Activated naive CD4-positive, alpha-beta T cell (primary cell): ENCODE results near the gene OR6N1.

Source experiments
- DNase-seq, 4 experiments: peaks; one replicate each; lab custom pipeline; 2025; lab: John Stamatoyannopoulos, UW

The OR6N1 gene

GRCh38 chr1:158735848-158736247 lies 36.1 kb downstream of the OR6N1 start:
- no peak for DNase-seq

DNA sequence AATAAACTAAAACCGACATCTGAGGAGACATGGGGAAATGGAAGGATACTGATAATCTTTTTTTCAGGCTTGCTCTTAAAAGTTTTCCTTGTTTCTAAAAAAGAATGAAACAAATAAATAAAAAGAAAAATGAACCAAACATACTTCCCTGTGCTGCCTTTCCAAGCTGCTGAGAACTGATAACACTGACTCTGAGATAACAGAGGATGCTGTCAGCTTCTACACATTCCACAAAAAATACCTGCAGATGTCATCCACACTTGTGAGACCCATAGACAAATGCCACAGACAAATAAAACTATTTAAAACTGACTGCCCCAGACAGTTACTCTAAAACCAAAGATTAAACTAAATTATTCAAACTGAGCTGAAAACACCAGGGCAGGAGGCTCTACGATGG lies 39.5 kb downstream of the OR6N1 start:
- no peak for DNase-seq

DNA sequence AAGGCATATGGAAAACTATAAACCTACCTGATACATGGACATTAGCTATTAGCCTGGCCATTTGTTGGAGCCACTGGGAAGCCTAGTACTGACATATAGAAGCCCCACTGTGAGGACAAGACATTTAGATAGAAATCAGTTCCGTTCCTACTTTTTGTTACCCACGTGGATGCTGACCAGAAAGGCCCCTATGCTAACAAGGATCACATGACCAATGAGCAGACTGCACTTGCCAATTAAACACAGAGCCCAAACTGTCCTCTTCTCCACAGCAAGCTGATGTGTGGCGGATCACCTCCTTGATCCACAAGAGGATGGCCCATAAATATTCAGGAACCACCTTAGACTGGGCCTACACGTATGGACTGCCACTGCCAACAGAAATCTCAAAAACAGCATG lies 40.3 kb downstream of the OR6N1 start:
- DNase-seq = no peak

DNA sequence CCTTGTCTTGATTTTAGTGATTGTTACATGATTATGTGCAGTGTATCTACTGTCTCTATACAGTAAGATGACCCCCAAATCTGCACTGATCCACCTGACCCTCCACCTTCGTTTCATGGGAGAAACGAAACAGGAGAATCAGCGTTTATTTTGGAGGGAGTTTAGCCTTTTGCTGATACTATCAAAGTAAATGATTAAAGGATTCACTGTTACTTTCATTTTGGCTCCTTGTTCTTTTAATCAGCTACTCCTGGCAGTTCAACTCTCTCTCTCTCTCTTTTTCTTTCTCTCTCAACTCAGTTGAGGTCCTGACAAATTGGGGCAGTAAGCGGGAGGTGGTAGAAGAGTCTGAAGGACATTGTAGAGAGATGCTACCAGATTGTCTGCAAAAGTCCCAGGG lies 41.5 kb downstream of the OR6N1 start:
- DNase-seq = no peak

- no peak for DNase-seq
Observed at GRCh38 chr1:158728510-158729225, 43.3 kb downstream of the OR6N1 start.

DNA sequence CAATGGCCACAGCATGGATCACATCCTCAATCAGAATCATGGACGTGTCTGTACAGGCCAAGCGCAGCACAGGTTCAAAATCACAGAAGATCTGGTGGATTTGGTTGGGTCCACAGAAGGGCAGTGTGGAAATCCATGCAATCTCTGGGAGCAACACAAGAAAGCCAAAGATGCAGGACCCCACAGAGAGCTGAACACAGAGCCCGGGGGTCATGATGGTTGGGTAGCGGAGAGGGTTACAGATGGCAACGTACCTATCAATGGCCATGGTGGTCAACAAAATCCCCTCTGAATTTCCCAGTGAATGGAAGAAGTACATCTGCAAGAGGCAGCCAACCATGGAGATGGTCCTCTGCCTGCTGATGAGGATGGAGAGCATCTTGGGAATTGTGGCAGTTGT lies 47.6 kb downstream of the OR6N1 start:
- no peak for DNase-seq

GRCh38 chr1:158720620-158721019 lies 51.4 kb downstream of the OR6N1 start, which contains the start of gene OR6K3:
TSS of gene OR6K3 (minus strand) at chr1:158720720. CDS start at chr1:158718115, 2,605 bp downstream.
- DNase-seq = no peak

- DNase-seq = no peak
Observed at GRCh38 chr1:158719664-158720063, 52.3 kb downstream of the OR6N1 start.

GRCh38 chr1:158717344-158717743 lies 54.7 kb downstream of the OR6N1 start:
- DNase-seq = no peak

- no peak for DNase-seq
Observed at GRCh38 chr1:158716335-158716734, 55.7 kb downstream of the OR6N1 start.

GRCh38 chr1:158714754-158715153 lies 57.2 kb downstream of the OR6N1 start:
- DNase-seq = no peak
